GM18868 (cell line): ENCODE measurements around the gene SH3RF3.

Experiments used
- ATAC-seq: cut with Tn5 transposase; IDR thresholded peaks from one replicate; pipeline ENCODE4 v1.9.1; 2021; ENCODE audit warnings: mild to moderate bottlenecking, moderate library complexity; ENCODE audit not compliant: unreplicated experiment

The SH3RF3 gene

DNA sequence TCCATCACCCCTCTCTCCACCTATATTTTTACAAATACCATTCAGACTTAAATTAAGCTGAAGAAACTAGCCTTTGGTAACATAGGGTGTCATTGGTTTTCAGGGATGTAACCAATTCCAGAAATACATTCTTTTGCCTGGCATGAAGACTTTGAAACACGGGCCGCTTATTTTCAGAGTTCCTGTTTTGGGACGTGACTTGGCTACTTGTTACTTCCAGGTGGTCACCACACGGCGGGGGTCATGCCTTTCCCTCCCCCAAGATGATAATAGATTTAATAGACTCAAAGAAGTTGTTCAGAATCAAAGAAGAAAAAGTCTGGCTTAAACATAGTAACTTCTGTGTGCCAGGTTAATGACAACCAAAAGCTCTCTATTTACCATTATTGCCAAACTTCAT, 374.2 kb downstream of the SH3RF3 start:
- ATAC-seq = no peak

- ATAC-seq = peak; percentile 65
These were observed 378.2 kb downstream of the SH3RF3 start for GRCh38 chr2:109507217-109507616.

DNA sequence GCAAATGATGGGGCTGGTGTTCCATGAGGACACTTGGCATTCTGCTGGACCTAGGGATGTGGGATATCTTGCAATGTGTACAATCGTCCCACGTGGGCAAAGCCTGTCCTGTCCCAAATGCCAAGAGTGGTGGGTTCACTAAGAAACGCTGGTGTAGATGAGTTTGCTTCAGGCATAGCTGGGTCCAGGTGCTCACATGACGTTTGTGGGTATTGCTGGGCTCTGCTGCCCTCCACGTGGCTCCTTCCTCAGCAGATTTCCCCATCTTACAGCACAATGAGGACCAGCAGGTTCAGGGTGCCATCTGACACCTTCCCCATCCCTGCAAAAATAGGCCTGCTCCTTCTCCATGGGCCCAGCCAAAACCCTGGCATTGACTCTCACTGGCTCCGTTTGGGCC, 378.8 kb downstream of the SH3RF3 start:
- no peak for ATAC-seq

- ATAC-seq = no peak
These were observed 379.6 kb downstream of the SH3RF3 start for GRCh38 chr2:109508556-109508955.

GRCh38 chr2:109510136-109511028, 381.4 kb downstream of the SH3RF3 start:
- peak; percentile 20 for ATAC-seq

GRCh38 chr2:109511168-109511567, 382.2 kb downstream of the SH3RF3 start:
- ATAC-seq = no peak

GRCh38 chr2:109512076-109512475, 383.1 kb downstream of the SH3RF3 start:
- ATAC-seq = no peak

- no peak for ATAC-seq
These were observed 384.2 kb downstream of the SH3RF3 start for GRCh38 chr2:109513230-109513629.

DNA sequence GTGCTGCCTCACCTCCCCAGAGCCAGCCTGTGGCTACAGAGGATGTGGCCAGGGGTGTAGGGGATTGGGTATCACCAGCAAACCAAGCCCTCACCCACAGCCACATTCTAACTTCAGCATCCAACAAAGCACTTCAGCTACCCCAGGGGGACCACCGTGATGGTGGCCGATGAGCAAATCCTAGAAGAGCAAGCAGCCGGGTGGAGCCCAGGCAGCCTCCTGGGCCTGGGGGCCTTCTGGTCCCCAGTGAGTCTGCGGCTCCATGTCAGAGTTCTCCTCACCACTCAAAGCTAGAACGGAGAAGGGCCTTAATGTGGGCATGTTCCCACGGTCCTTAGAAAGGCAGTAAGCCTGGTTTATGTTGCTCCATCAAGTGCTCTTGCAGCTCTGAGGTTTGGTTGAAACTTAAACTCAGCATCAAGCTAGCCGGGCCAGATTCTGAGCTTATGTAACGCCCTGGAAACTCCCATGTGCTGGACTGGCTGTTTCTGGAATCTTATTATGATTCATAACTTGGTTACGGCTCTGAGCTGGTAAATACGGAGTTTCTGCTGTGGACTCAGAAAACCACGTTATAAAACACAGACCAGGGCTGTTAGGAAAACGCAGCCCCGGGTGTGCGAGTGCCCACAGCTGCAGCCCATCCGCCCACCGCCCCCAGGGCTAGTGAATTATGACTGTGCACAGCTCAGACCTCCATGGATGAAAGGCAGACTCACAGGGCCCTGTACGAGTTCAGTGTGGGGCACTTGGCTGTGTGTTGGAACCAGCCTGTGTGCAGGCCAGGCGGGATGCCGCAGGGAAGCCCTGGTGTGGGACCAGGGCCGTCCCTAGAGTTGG, 385.0 kb downstream of the SH3RF3 start:
- peak; percentile 82 for ATAC-seq

DNA sequence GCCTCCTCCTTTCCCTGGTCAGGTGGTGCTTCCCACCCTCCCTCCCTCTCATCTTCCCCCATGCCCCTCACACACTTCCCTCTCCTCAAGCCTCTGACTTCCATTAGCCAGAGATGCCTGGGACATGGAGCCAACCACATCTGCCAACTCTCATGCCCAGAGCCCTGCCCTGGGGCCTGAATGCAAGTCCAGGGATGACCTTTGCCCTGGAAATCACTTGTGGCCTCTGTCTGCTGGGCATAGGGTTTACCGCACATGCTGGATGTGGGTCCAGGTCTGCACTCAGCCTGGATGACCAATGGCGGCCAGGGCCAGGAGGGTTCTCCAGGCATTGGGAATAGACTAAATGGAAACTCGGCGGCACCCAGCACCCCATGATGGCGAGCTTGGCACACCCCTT, 385.9 kb downstream of the SH3RF3 start:
- no peak for ATAC-seq

DNA sequence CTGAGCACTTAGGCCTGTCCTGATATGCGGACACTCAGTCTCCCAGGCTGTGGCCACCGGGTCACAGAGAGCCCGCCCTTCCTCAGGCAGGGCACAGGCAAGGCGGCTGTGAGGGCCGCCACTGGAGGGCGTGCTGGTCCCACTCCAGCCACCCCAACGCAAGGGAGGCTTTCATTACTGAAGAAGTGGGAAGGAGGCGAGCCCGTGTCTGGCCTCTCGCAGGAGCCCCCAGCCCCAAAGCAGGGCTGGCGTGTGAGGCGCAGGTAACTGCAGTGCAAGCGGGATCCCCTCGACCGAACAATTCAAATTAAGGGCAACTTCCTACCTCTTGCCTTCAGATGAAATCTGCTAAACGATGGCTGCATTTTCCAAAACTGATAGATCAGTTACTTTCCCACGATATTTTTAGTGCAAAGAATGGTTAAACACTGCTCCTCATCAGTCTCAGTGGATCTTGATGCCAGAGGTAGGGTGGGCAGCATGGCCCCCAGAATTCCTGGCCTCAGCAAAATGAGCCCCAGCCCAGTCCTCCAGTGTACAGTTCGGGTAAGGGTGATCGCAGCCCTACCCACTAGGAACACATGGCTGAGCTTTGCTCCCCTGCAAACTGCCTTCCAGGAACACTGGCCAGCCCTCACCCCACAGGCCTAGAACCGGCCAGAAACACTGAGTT, 387.6 kb downstream of the SH3RF3 start:
- no peak for ATAC-seq

GRCh38 chr2:109517118-109517889, 388.3 kb downstream of the SH3RF3 start:
- no peak for ATAC-seq

DNA sequence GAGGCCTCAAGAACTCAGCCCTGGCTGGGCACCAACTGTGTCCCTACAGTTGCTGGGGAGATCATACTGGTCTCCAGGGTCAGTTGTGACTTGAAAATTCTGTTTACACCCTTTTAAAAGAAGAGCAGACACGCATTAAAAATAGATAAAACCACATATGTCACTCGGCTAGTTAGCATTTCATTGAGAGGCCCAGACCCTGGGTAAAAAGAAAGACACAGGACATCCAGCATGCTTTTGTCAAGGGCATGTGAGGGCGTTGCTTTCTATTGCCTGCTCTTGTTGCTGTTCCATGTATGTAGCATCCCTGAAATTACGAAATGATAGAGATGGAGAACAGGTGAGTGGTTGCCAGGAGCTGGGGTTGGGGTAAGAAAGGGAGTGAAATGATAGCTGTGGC, 390.5 kb downstream of the SH3RF3 start:
- no peak for ATAC-seq

DNA sequence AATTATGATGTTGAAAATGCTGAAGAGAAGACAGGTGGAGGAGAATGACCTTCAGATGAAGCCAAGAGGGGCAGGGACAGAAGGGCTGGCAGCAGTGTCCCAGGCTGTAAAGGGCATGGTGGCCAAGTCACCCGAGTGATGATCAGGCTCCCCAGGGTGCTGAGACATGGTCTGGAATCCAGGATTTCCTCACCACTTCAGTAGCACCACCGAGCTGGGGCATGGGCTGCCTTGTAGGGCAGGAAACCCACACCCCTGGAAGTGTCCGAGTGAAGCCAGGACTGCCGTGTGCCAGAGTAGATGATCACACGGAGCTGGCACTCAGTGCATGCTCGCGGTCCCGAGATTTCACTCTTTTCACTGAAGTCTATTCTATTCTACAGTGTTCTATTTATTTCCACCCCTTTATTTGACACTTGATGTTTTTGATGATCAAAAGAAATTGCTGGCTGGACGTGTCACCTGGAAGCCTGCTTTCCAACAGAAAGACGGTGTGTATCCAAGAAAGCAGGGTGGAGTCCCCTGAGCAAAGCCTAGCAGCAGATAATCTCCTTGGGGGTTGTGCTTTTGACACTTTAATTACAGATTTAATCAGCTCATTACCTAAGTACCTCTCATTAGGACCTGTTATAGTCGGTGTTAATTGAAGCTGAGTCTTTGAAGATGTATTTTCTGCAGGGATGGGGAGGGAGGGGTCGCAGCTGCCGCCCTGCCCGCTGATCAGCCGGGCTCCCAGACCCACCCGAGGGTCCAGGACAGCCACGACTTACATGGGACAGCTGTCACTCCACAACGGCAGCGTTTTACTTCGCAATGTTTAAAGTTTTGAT, 392.4 kb downstream of the SH3RF3 start:
- ATAC-seq = no peak

DNA sequence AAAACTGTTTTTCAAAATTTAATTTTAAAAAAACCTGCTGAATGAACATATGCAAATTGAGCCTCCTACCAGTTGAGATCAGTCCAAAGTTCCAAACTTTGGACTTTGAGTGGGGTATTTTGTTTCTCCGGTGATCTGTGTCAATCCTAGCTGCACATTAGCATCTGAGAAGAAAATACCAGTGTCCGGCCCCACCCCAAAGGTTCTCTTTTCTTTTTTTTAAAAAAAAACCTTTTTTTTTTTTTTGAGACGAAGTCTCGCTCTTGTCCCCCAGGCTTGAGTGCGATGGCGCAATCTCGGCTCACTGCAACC, 393.0 kb downstream of the SH3RF3 start:
- no peak for ATAC-seq

- no peak for ATAC-seq
These were observed 394.1 kb downstream of the SH3RF3 start for GRCh38 chr2:109523121-109523520.

- no peak for ATAC-seq
These were observed 394.7 kb downstream of the SH3RF3 start for GRCh38 chr2:109523536-109524361.

DNA sequence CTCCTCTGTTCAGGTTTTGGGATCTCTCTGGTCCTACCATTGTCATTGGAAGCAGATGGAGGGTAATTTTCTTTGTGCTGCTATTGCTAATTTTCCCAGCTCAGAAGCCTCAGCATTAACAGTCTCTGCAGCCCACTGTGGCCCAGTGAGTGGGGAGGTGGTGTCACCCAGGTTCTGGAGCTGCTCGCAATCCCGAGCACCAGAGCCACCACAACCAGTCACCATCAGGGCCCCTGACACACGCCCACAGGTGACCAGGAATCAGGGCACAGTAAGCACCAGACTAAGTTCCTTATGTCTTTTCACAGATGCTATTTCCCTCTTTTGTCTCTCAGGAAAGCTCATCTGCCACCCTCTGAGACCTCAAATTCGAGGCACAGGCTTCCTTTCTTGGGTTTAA, 396.8 kb downstream of the SH3RF3 start:
- ATAC-seq = no peak

- no peak for ATAC-seq
These were observed 397.5 kb downstream of the SH3RF3 start for GRCh38 chr2:109526442-109526970.
